Activated CD8-positive, alpha-beta memory T cell treated with anti-CD3 and anti-CD28 coated beads, Interleukin-2, amount 50 U/mL, for 1 hour (primary cell): ENCODE measurements around the gene PTPRN2.
"Not testable (repeated sequence)": the region's sequence is repeated elsewhere in the genome, so short reads cannot be mapped to it uniquely, and the experiment has no call there.

Source experiments
- DNase-seq: peaks from one replicate; pipeline ENCODE4 v3.0.0-alpha.2; 2020; ENCODE audit errors: extremely low read depth

Gene PTPRN2

DNA sequence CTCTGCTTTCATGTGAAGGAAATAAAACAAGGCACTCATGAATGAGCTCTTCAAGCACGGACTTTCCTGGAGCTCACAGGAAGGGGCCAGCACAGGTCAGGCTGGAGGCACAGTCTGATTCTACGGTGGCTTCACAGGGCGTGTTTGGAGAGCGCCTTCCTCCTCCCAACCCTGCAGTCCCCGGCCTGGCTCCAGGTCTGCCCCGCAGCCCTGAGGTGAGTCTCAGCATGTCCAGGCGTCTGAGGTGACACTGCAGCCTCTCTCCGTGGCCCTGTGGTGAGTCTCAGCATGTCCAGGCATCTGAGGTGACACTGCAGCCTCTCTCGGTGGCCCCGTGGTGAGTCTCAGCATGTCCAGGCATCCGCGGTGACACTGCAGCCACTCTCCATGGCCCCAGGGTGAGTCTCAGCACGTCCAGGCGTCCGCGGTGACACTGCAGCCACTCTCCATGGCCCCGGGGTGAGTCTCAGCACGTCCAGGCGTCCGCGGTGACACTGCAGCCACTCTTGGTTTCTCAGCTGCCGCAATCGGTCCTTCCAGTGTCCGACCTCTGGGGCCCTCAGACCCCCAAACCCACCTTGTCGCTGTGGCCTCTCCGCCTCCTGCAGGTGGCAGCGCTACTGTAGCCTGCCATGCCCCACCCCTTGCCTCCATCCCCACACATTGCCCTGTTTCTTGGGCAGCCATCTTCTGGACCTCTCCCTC, 869.2 kb downstream of the PTPRN2 start:
- no peak for DNase-seq

- DNase-seq, result no peak
These were observed 870.1 kb downstream of the PTPRN2 start for GRCh38 chr7:157717211-157718174.

- DNase-seq, result no peak
These were observed 871.7 kb downstream of the PTPRN2 start for GRCh38 chr7:157715938-157716280.

GRCh38 chr7:157715071-157715937, 872.3 kb downstream of the PTPRN2 start:
- DNase-seq, result no peak

DNA sequence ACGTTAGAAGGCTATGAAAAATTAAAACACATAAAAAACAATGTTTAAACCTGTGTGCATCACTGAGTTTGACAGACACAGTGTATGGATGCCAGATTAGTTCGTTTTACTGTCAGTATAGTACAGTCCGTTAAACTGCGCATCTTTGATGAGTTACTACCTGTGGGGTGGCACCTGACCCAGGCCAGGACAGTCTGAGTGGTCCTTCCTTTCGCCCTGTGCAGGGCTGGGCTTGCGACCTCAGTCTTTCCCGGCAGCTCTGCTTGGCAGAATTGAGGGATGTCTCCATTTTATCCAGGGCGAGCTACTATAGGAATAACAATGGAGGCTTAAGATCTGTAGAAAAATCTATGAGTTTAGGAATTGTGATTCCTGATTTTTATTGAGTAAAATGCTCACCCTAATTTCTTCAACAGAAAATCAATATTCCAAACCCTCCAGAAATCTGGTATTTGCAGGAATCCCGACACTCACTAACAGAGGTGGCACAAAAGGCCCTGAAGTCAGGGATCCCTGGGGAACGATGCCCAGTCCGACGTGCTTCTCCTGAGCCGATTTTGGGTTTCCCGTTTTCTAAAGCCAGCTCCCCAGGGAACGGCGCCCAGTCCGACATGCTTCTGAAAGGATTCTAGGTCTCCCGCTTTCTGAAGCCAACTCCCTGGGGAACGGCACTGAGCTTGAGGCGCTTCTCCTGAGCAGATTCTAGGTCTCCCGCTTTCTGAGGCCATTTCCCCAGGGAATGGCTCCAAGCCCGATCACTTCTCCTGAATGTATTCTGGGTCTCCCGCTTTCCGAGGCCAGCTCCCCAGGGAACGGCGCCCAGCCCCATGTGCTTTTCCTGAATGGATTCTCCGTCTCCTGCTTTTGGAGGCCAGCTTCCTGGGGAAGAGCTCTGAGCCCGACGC, 873.2 kb downstream of the PTPRN2 start:
- no peak for DNase-seq

GRCh38 chr7:157713591-157713990, 874.0 kb downstream of the PTPRN2 start:
- no peak for DNase-seq

DNA sequence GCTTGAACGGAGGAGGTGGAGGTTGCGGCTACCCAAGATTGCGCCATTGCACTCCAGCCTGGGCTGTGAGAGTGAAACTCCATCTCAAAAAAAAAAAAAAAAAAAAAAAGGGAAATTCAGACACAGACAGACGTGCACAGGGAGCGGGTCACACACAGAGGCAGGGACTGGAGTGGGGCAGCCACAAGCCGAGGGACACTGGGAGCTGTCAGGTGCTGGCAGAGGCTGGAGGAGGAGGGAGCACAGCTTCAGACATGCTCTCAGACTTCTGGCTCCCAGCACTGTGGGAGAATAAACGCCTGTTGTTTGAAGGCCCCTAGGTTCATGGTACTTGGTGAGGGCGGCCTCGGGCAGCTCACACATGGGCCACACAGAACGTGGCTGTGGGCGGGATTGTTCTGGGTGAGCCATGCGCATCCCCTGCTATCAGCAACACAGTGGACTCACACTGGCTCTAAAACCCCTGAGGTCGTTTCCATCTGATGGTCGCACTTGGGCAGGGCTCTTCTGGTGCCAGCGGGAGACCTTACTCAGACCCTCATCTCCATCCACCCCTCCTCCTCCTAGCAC, 874.9 kb downstream of the PTPRN2 start:
- no peak for DNase-seq

DNA sequence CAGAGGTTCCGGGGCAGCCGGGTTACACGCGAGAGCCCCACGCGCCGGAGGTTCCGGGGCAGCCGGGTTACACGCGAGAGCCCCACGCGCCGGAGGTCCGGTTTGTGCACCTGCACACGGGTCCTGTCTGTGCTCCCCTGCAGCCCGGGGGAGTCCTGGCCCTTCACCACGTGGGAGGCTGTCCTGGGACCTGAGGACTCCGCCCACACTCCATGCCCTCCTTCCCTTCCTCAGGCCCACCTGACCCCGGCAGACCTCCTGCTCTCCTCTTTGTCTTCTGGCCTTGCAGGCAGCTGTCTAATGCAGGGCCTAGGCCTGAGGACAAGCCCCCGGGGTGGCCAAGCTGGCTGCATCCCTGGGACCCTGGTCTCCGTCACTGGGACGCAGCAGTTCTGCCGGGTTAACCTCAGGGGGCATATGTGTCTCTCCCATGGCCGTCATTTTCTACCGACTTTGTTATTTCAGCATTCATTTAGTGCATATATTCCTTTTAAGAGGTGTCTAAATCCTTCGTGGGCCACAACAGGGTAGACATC, 876.2 kb downstream of the PTPRN2 start:
- no peak for DNase-seq

DNA sequence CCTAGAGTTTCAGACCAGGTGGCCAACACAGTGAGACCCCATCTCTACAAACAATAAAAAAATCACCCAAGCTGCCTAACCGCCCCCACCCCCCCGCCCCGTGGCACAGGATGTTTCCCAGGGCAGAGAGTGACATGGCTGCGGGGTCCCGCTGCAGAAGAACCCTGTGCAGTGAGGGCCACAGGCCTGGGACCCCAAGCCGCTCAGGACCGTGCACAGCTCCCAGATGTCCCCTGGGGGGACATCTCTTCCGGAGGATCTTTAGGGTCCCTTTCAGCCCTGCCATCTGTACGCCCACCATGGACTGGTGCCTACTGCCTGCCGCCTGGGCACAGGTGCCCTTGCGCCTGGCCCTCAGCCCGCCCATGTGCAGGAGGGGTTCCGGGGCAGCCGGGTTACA, 877.2 kb downstream of the PTPRN2 start:
- DNase-seq, result no peak

- DNase-seq, result no peak
These were observed 877.9 kb downstream of the PTPRN2 start for GRCh38 chr7:157709531-157710251.

DNA sequence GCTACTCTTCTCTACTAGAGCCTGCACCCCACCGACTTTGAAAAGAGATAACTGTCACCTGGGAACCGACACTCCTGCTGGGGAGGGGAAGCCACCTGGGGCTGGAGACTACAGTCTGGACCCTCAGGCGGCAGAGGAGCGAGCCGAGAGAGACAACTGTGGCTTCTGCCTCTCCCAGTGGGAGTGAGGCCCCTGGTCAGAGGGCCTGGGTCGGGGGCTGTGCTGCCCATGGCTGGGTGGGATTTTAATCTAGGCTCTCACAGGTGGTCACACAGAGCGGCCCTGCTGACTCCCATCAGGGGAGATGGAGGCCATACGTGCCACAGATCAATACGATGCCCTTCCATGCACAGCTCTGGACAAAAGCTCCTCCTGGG, 878.7 kb downstream of the PTPRN2 start:
- DNase-seq, result no peak

GRCh38 chr7:157707983-157708918, 879.4 kb downstream of the PTPRN2 start:
- DNase-seq, result no peak

DNA sequence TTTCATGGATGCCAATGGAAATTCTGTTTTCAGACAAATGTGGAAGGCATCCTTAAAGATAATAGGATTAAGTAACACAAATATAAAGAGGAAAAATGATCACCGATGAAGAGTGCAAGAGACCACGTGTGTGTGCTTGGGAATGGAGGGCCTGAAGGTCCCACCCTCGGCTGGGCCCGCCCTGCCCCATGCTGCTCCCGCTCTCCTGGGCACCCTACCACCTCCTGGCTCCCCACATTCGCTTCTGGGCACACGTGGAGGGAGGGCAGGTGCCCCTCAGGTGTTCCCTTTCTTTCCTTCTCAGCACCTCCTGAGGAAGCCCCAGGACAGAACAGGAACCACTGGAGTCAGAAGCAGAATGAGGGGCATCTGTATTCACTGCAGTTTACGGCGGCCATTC, 883.3 kb downstream of the PTPRN2 start:
- no peak for DNase-seq

GRCh38 chr7:157703534-157704195, 884.0 kb downstream of the PTPRN2 start:
- no peak for DNase-seq

- DNase-seq, result no peak
These were observed 884.5 kb downstream of the PTPRN2 start for GRCh38 chr7:157703131-157703530.

GRCh38 chr7:157702311-157703023, 885.2 kb downstream of the PTPRN2 start:
- no peak for DNase-seq

DNA sequence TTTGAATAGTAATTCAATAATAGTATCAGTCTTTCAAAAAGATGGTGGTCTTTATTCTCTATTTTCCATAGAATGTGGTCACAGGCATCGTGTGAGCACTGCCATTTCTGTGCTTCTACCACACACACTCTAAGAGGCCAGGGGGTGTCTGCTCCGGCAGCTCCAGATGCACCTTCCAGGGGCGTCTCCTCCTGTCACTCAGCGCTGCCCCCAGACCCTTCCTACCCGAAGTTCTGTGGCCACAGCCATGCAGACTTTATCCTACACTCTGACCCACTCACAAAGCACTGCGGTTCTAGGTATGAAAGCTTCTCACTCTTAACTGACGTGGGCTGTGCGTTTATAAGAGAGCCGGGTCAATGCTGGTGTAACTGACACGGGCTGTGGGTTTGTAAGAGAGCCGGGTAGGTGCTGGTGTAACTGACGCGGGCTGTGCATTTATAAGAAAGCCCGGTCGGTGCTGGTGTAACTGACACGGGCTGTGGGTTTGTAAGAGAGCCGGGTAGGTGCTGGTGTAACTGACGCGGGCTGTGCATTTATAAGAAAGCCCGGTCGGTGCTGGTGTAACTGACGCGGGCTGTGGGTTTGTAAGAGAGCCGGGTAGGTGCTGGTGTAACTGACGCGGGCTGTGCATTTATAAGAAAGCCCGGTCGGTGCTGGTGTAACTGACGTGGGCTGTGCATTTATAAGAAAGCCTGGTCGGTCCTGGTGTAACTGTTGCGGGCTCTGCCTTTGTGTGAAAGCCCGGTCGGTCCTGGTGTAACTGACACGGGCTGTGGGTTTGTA, 886.0 kb downstream of the PTPRN2 start:
- DNase-seq, result not testable (repeated sequence)
